ENCODE measurements around the gene SASH1. TPM values are rescaled to one million over a fixed set of nuclear protein-coding genes. Genes with fewer than 3 reads are reported as not detected.
A peak's percentile ranks its signal among the peaks of the same experiment; 100 is the strongest.

Gene SASH1
- total RNA-seq, 6 donors from 2014 or later = 59.3 to 131 (median 79.2) TPM

- no peaks in the 10 kb centered on the region for H3K4me1 ChIP-seq
- no peaks in the 10 kb centered on the region for H3K36me3 ChIP-seq
- TF ChIP-seq CTCF (IDR thresholded peaks at IDR 0.05) (no peak), EP300 (IDR thresholded peaks at IDR 0.05) (no peak), POLR2A (IDR thresholded peaks at IDR 0.05) (no peak), POLR2AphosphoS5 (IDR thresholded peaks at IDR 0.05) (no peak)
- no peak overlapping the region for H3K27ac ChIP-seq
- no peak overlapping the region for H3K4me3 ChIP-seq
- no peaks in the 10 kb centered on the region for H3K27me3 ChIP-seq
- no peaks in the 10 kb centered on the region for H3K9me3 ChIP-seq
- no peak for DNase-seq
- no peak for ATAC-seq (ENCODE audit: low FRiP score in 2 of 2)
Observed at GRCh38 chr6:148298683-148299082, 44.0 kb upstream of the SASH1 start.

GRCh38 chr6:148303616-148304015 lies 39.0 kb upstream of the SASH1 start:
- Histone ChIP-seq H3K4me1 (peaks cover 3 to 6% (median 6%) of the 10 kb centered on the region in 4 donors), H3K36me3 (no peaks in the 10 kb centered on the region), H3K4me3 (no peak overlapping the region), H3K27me3 (no peaks in the 10 kb centered on the region), H3K27ac (no peak overlapping the region), H3K9me3 (no peaks in the 10 kb centered on the region)
- WGBS, 2 donors = 90 to 92% methylated on average over 5 of the region's 5 CpGs
- no peak for TF ChIP-seq EP300 (IDR thresholded peaks at IDR 0.05)
- no peak for TF ChIP-seq POLR2AphosphoS5 (IDR thresholded peaks at IDR 0.05)
- no peak for TF ChIP-seq POLR2A (IDR thresholded peaks at IDR 0.05)
- TF ChIP-seq CTCF (IDR thresholded peaks at IDR 0.05) = no peak
- ATAC-seq (ENCODE audit: low FRiP score in 2 of 2) (no peak), DNase-seq (no peak)

GRCh38 chr6:148304976-148305375 lies 37.7 kb upstream of the SASH1 start:
- DNase-seq (no peak), ATAC-seq (ENCODE audit: low FRiP score in 2 of 2) (no peak)
- WGBS, 2 donors = 79 to 84% methylated on average over 7 of the region's 7 CpGs
- no peaks in the 10 kb centered on the region for H3K27me3 ChIP-seq
- H3K27ac ChIP-seq = no peak overlapping the region
- no peak for TF ChIP-seq POLR2A (IDR thresholded peaks at IDR 0.05)
- TF ChIP-seq CTCF (IDR thresholded peaks at IDR 0.05) = no peak
- TF ChIP-seq EP300 (IDR thresholded peaks at IDR 0.05) = no peak
- no peak for TF ChIP-seq POLR2AphosphoS5 (IDR thresholded peaks at IDR 0.05)
- H3K4me3 ChIP-seq = no peak overlapping the region
- H3K9me3 ChIP-seq = no peaks in the 10 kb centered on the region
- peaks cover 3 to 6% (median 6%) of the 10 kb centered on the region in 4 donors for H3K4me1 ChIP-seq
- no peaks in the 10 kb centered on the region for H3K36me3 ChIP-seq

GRCh38 chr6:148306286-148306685 lies 36.4 kb upstream of the SASH1 start:
- peak overlapping the region in 1 of 4 donors; percentile 35 for H3K27ac ChIP-seq
- ATAC-seq (ENCODE audit: low FRiP score in 2 of 2) (peak in 1 of 2 donors; percentile 26), DNase-seq (no peak)
- H3K36me3 ChIP-seq = no peaks in the 10 kb centered on the region
- H3K27me3 ChIP-seq = no peaks in the 10 kb centered on the region
- 97% methylated on average over 2 of the region's 2 CpGs for WGBS, 2 donors
- no peak overlapping the region for H3K4me3 ChIP-seq
- no peaks in the 10 kb centered on the region for H3K9me3 ChIP-seq
- peaks cover 3 to 6% (median 6%) of the 10 kb centered on the region in 4 donors for H3K4me1 ChIP-seq
- TF ChIP-seq EP300 (IDR thresholded peaks at IDR 0.05) (no peak), POLR2AphosphoS5 (IDR thresholded peaks at IDR 0.05) (no peak), CTCF (IDR thresholded peaks at IDR 0.05) (no peak), POLR2A (IDR thresholded peaks at IDR 0.05) (no peak)

- TF ChIP-seq POLR2A (IDR thresholded peaks at IDR 0.05) (no peak), POLR2AphosphoS5 (IDR thresholded peaks at IDR 0.05) (no peak), CTCF (IDR thresholded peaks at IDR 0.05) (no peak), EP300 (IDR thresholded peaks at IDR 0.05) (no peak)
- 79 to 91% methylated on average over 2 of the region's 2 CpGs for WGBS, 2 donors
- H3K27ac ChIP-seq = no peak overlapping the region
- H3K9me3 ChIP-seq = no peaks in the 10 kb centered on the region
- H3K36me3 ChIP-seq = no peaks in the 10 kb centered on the region
- peaks cover 3 to 6% (median 6%) of the 10 kb centered on the region in 4 donors for H3K4me1 ChIP-seq
- no peaks in the 10 kb centered on the region for H3K27me3 ChIP-seq
- no peak overlapping the region for H3K4me3 ChIP-seq
- ATAC-seq (ENCODE audit: low FRiP score in 2 of 2) (no peak), DNase-seq (no peak)
Observed at GRCh38 chr6:148307405-148307804, 35.2 kb upstream of the SASH1 start.
